HCEC 1CT (cell line): ENCODE results near the gene AUP1.
"Not testable (repeated sequence)": the region's sequence is repeated elsewhere in the genome, so short reads cannot be mapped to it uniquely, and the experiment has no call there.

Source experiments
- DNase-seq: peaks from one replicate; pipeline ENCODE4 v3.0.0-alpha.2; 2017

AUP1 gene

GRCh38 chr2:74496997-74497776 lies 32.3 kb downstream of the AUP1 start:
- DNase-seq: no peak

- no peak for DNase-seq
Measured at GRCh38 chr2:74495440-74495839, 34.1 kb downstream of the AUP1 start.

GRCh38 chr2:74493546-74493945 lies 36.0 kb downstream of the AUP1 start:
- peak; percentile 36 for DNase-seq

- DNase-seq: no peak
Measured at GRCh38 chr2:74491648-74492544, 37.6 kb downstream of the AUP1 start.

GRCh38 chr2:74489906-74490305 lies 39.6 kb downstream of the AUP1 start:
- DNase-seq: no peak

GRCh38 chr2:74488643-74489481 lies 40.6 kb downstream of the AUP1 start:
- no peak for DNase-seq

GRCh38 chr2:74486141-74486540 lies 43.4 kb downstream of the AUP1 start:
- DNase-seq: no peak

- DNase-seq: not testable (repeated sequence)
Measured at GRCh38 chr2:74483675-74484164, 45.8 kb downstream of the AUP1 start.

- DNase-seq: peak; percentile 96
Measured at GRCh38 chr2:74482801-74483674, 46.5 kb downstream of the AUP1 start, which contains the start of the genes CCDC142 and TTC31. TSS of gene CCDC142 (minus strand) at chr2:74482998. CDS start at chr2:74482837, 161 bp downstream. TSS of gene TTC31 (plus strand) at chr2:74483081. CDS start at chr2:74483096, 15 bp downstream.

GRCh38 chr2:74481961-74482800 lies 47.3 kb downstream of the AUP1 start:
- peak; percentile 43 for DNase-seq

- no peak for DNase-seq
Measured at GRCh38 chr2:74481431-74481830, 48.1 kb downstream of the AUP1 start.
